HT-29 (cell line): Measurements from ENCODE around the gene POLR1A. TPM values are rescaled to one million over a fixed set of nuclear protein-coding genes. Genes with fewer than 3 reads are reported as not detected.
A peak's percentile ranks its signal among the peaks of the same experiment; 100 is the strongest.

ENCODE experiments used
- DNase-seq: peaks from one replicate; pipeline ENCODE4 v3.0.0-alpha.2; 2015; ENCODE audit warnings: low spot score
- total RNA-seq: library from RNA; depleted of rRNA; stranded (reverse); fragments of >200 nt; shearing (Covaris generic); gene quantifications from 2 replicates; pipeline ENCODE4 v1.2.3, GENCODE V29; 2014; rRNA removed

POLR1A gene
- total RNA-seq = 21.0 and 23.8 TPM in 2 replicates

DNA sequence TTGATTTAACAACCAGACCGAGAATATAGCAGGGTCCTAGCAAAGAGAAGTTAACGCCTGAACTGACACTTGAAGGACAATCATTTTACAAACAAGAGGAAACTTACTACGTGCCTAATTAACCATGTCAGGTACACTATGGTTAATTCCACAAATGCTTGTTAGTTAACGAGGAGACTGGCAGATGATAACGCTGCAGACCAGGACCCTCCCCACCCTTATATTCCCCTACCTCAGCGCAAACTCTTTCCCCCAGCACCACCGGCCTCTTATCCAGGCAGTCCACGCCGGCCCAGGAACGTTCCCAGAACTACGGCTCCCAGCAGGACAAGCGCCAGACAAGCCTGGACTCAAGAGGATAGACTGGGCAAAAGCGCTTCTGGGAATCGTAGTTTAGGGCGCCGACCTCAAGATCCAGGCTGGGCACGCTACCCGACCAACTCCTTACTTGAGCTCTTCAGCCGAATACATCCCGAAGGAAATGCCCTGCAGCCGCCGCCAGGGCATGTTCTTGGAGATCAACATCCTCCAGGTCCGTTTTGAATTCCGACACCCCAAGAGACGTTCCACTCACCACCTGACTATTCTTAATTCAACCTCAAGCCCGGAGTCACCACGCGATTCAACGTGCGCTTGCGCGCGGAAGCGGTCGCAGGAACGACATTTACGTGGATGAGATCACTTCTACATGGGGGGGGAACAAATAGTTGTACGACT is at the start of gene POLR1A:
Gene POLR1A (minus strand): TSS at position 635 of the 717 bp plus-strand sequence. CDS start 110 bp downstream, at position 525.
- DNase-seq = peak; percentile 94

DNA sequence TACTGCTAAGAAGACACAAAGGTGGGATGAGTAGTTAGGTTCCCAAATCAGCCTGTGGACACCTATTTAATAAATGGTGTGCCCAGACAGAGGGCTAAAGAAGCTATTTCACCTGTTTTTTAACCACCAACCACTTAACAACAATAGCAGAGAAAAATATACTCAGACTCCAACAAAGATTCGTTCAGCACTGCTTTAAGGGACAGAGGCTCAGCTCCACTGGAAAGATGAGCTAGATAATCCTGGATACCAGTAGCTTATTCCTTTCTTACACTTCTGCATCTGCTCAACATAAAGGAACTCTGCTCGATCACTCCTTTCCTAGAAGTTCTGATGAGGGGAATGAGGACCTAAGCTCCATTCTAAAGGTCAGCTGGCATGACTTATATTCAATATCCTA is 44.8 kb upstream of the POLR1A start:
- no peak for DNase-seq

DNA sequence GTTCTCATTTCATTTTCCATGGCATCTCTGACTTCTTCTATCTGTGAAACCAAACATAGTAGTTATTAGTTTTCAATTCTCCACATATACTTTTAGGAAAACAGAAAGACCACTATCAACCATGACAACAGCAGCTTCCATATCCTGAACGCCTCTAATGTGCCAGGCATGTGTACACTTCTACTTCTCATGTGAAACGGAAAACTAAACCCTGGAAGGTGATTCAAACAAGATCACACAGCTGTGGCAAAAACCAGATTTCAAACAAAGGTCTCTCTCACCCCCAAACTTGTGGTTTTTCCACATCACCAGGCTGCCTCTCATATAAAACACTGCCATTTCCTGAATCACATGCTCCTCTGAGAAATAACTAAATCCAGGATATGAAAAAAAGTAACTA is 42.1 kb upstream of the POLR1A start:
- no peak for DNase-seq

DNA sequence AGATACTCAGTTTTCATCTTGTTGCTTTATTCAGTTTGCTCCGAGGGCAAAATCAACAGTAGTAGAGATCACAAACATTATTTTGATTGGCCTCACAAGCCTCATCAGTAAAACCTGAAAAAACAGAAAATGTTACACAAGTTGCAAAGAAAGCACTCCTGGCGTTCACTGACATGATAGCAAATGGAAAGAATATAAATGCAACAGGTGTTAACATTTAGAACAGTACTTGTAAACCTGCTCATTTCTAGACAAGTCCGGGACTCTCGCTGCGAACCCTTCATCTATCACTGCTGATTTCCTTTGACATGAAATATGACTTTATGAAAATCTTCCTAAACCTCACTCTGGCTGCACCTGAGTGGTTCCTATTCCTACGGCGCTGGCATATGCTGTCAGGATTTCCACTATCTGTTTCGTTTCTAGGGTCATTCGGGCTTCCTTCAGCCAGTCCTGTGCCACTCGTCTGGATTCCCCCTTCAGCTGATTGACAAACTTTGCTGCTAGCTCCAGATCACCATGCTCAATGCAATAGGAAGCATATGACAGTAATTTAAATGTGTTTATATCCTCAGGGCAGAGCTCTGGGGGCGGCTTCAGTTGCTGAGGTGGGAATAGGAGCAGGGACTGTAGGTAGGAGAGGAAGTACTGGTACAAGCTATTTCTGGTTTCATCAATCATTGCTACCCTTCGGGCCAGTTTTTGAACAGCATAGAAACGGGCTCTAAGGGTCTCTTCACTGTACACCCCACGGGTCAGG is 38.4 kb upstream of the POLR1A start:
- no peak for DNase-seq

GRCh38 chr2:86143307-86143706 is 37.6 kb upstream of the POLR1A start:
- DNase-seq = no peak

DNA sequence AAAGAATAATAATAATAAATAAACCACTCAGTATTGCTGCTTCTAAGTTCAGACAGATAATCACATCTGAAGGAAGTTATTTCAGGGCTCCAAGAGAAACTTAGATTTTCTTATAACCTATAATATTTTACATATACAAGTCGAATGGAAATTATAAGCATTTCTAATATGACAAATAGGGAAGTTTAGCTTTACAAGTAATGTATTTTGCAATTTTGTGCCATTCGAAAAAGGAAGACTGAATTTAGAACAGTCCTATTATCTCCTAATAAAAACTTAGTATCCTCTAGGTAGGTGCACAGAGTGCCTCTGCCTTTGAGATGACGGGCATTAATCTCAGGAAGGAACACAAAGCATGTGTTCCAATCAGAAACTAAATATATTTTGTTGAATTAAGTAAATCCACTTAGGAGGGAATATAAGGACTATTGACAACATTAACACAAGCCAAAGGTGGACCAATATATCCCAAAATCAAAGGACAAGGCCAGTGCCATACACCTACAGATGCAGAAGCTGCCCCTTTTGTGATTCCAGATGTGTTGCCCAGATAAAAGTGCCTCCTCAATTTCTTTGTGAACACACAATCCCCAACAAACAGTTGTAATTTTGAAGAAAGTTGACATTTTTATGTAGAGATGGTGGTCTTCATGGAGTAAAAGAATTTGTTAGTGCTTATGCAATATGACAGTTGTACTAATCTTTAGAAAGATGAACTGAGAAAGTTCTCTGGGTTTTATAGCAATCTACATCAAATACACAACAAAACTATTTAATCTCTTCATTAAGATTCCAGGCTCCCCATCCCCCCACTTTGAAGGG is 37.0 kb upstream of the POLR1A start:
- no peak for DNase-seq

- no peak for DNase-seq
Observed at GRCh38 chr2:86140969-86141392, 35.3 kb upstream of the POLR1A start.

- no peak for DNase-seq
Observed at GRCh38 chr2:86139981-86140380, 34.3 kb upstream of the POLR1A start.

GRCh38 chr2:86138736-86139625 is 33.3 kb upstream of the POLR1A start:
- no peak for DNase-seq

GRCh38 chr2:86136141-86136540 is 30.5 kb upstream of the POLR1A start:
- no peak for DNase-seq

DNA sequence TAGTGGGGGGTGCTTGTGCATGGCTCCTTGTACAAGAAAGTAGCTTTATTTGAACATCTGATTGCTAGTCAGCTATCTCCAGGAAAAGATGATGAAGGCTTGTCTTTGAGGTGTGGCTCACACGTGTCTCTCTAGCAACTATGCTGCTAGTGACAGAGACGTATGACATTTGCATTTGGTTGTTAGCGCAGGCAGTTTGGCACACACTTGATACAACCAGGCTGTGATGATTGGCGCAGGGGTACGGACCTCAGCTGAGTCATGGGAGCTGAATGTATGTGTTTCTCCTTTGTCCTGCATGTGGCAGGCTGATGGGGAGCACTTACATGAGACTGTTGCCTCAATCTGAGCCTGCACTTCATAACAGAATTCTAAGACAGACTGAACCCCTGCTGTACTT is 30.0 kb upstream of the POLR1A start:
- DNase-seq = no peak

- no peak for DNase-seq
Observed at GRCh38 chr2:86134709-86135108, 29.0 kb upstream of the POLR1A start.

DNA sequence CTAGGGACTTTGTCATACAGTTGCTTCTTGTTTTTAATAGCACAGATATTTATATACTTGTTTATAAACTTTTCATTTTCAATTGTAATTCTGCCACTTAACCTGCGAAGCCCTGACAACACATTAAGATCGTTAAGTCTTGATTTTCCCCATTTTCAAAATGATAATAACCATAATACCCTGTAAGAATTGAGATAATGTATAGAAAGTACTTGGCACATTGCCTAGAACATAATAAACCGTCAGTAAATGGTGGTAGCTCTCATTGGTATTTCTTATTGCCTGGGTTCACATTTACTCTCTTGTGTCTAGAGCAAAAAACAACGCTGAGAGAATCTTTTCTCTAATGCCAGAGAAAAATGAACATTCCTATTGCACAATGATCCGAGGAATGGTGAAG is 19.0 kb upstream of the POLR1A start:
- no peak for DNase-seq

DNA sequence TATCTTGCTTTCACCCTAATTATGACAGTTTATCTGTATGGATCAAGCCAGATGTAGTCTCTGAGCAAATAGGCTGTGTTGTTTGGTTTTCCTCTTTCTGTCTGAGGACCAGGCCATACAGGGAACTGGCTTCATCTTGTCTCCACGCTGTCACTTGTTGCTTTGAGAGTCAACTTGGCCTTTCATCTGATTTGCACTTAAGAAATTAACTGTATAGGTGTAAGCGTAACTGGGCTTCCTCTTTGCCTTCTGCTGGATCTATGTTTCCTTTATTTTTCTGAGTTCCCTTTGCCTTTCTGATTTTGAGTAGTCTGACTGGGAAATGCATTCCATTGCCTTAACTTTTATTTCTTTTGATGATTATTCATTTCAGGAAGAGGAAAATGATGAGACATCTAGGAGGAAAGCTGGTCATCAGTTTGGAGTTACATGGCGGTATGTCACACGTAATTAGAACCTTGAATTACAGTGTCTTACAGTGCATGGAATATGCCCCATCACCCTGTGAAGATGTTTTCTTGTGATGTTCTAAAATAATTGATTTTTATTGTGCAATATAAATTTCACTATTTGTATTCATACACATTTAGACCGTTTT is 17.7 kb upstream of the POLR1A start:
- DNase-seq = no peak

GRCh38 chr2:86118130-86118529 is 12.4 kb upstream of the POLR1A start:
- DNase-seq = no peak

GRCh38 chr2:86107031-86107430 is 1.3 kb upstream of the POLR1A start:
- no peak for DNase-seq

- DNase-seq = peak; percentile 95
Observed at GRCh38 chr2:86105969-86106945, 571 bp upstream of the POLR1A start, which contains the start of gene PTCD3. TSS of gene PTCD3 (plus strand) at chr2:86106235. CDS start at chr2:86106248, 13 bp downstream.

DNA sequence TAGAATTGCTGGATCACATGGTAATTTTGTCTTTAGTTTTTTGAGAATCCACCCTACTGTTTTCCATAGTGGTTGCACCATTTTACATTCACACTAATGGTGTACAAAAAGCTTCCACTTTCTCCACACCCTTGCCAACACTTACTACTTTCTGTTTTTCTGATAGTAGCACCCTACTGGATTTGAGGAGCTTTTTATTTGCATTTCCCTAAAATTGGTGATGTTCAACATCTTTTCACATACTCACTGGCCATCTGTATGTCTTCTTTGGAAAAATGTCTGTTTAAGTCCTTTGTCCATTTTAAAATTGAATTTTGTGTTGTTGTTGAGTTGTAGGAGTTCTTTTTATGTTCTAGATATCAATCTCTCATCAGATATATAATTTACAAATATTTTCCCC is 3.5 kb downstream of the POLR1A start:
- DNase-seq = no peak

DNA sequence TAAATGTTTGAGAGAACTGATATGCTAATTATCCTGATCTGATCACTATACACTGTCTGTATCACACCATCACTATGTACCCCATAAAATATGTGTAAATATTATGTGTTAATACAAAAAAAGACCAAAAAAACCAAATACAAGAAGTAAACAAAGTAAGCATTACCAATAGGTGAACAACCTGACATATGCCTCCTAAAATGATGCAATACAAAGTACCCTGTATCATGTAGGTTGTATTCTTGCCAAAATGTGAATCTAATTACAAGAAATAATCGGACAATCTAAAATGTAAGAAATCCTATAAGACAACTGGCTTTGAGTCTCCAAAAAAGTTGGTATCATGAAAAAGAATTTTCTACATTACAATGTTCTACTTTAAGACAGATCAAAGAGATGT is 7.8 kb downstream of the POLR1A start:
- no peak for DNase-seq
